Measurements from ENCODE around the gene HPCAL1.

Gene HPCAL1

DNA sequence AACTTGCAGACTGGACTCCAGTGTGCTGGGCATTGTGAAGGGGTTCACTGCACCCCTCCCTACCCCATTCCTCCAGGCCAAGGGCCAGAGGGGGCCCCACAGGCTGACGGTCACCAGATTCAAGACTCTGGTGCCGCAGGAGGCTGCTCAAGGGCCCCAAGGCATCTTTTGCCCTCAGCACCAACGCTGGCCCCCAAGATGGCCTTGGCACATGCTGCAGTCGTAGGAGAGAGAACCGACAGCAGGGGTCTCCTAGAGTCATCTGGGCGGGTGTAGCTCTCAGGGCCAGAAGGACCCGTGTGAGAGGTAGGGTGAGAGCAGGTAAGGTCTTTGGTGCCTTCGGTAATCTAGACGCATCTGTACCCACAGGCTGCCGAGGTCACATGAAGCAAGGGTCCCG is 164.1 kb downstream of the HPCAL1 start:
- DNase-seq (ENCODE audit: low spot score) = no peak

DNA sequence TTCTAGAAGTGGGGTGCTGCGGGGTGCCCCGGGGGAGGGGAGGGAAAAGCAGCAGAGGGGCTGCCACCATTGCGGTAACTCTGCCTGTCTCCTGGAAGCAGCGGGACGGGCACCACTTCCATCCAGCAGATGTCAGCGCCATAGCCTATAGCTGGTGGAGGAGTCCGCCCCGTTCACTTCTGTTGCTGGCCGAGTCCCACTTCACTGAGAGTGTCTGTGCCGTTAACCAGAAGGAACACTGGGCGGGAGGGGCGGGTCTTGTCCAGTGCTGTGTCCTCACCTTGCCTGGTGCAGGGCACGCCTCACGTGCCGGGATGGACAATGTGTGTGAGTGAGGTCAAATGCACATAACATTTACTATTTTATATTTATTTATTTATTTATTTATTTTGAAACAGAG is 164.7 kb downstream of the HPCAL1 start:
- DNase-seq (ENCODE audit: low spot score) = no peak

DNA sequence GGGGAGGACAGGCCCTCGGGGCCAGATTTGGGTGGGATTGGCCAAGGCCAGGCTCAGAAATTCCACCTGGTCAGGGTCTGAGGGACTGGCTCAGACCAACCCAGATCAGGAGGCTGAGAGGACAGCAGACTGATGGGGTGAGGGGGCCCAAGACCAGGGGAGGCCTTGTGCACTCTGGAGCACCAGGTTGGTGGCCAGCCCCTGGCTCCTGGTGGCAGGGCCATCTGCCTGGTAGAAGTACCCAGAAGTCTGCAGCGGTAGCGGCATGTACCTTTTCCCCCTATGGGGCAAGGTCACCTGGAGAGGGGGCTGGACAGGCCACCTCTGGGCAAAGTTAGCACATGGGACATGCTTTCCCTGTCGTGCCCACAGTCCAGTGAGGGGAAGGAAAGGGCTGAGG is 166.6 kb downstream of the HPCAL1 start:
- DNase-seq (ENCODE audit: low spot score) = no peak

DNA sequence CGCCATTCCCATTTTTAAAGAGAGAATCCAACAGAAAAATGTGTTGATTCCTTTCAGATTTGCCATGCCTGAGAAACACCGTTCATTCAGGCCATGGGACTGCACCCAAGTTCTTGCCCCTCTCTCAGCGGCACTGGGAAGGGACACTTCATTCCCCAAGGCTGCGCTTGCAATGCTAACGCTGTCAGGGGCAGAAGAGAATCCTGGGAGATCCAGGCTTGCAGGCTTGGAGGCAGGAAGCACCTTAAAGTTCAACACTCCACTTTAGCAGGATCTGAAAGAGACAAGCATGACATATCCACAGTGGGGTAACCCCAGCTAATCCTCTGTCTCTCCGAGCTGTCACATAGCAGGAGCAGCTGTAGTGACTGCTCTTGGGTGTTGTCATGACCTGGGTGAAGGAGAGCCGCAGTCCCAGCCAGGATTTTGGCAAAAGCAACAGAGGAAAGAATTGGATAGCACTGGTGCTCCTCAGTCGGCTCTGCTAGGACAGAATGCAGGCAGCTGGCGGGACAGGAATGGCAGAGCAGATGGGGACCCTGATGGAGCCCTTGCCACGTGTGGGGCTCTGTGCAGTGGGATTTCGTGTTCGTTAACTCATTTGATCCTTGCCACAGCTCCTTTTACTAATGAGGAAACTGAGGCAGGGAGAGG is 167.4 kb downstream of the HPCAL1 start:
- DNase-seq (ENCODE audit: low spot score) = no peak

DNA sequence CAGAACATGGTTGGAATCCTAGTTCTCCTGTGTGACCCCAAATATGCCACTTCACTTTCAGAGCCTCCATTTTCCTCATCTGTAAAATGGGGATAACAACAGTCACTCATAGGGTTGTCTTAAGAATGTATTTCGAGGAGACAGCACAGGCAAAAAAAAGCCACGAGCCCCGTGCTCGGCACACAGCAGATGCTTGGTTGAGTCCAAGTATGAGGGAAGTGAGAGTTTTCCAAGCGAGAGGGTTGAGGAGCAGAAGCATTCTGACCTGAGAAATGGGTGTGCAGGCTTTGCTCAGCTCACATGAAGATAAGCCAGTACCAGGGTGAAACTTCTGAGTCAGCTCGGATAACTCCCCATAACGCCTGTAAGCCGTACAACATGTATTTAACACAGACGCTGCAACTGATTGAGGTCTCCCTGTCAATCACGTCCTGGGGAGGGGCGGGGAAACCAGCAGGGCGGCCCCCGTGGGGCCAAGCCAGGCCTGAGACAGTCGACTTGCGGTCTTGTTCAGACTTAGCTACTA is 168.4 kb downstream of the HPCAL1 start:
- DNase-seq (ENCODE audit: low spot score) = no peak

DNA sequence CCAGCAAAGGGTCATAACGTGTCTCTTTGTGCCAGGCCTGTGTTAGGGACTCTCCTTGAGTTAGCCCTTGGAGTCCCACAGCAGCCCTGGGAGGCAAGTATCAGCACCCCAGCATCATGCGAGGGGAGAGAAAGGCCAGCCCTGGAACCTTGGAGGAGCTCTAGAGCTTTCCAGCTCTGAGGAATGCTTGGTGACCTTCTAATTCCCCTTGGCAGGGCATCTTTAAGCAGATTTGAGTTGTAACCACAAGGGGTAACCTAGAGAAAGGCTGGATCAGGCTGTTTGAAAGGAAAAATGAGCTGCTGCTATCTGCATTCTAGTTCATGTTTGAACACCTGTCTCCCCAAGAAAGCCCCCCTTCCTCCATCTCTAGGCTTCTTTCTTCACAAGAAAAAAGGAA is 169.3 kb downstream of the HPCAL1 start:
- DNase-seq (ENCODE audit: low spot score) = no peak

DNA sequence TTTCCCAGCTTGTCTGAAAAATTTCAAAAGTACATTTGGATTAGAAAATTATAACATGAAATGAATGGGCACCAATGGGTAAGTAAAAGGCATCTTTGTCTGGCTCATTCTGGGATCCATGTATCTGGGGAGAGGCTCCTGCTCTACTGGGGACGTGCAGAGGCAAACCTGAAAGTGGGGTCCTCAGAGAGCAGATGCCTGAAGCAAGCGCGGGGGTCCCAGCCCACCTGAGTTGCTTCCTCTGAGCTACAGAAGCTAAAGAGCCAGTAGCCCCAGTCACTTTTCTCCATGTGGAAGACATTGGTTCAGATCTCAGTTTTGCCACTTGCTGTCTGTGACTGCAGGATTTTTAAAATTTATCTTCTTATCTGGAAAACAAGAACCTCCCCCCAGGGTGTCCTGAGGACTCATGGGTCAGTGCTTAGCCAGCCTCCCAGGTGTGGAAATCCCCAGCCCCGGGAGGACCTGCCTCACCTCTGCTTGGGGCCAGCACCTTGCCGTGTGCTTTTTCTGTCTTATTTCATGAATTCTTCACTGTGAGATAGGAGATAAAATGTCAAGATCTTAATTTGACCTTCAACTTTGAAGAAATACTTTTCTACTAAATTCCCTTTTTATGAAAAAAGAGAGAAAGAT is 170.5 kb downstream of the HPCAL1 start:
- DNase-seq (ENCODE audit: low spot score) = no peak

DNA sequence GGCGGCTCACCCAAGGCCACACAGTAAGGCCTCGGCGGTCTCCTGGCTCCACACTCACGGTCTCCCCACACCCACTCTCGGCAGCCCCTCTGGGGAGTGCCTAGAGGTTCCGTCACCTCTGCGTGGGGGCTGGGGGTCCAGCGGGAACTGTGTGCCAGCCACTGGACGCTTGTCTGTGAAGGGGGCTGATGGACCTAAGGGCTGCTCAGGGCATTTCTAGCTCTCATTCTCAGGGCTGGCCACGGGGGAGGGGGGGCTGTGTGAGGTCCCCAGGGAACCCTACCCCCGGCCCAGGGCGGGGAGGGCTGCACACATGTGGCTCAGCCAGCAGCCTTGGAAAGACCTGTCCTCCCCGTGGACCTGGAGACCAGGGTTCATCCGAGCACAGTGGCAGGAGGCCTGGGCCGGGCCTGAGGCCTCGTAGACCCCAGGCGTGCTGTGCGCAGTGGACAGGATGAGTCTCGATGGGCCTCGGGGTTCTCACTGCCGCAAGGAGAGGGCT is 172.6 kb downstream of the HPCAL1 start:
- no peak for DNase-seq (ENCODE audit: low spot score)

DNA sequence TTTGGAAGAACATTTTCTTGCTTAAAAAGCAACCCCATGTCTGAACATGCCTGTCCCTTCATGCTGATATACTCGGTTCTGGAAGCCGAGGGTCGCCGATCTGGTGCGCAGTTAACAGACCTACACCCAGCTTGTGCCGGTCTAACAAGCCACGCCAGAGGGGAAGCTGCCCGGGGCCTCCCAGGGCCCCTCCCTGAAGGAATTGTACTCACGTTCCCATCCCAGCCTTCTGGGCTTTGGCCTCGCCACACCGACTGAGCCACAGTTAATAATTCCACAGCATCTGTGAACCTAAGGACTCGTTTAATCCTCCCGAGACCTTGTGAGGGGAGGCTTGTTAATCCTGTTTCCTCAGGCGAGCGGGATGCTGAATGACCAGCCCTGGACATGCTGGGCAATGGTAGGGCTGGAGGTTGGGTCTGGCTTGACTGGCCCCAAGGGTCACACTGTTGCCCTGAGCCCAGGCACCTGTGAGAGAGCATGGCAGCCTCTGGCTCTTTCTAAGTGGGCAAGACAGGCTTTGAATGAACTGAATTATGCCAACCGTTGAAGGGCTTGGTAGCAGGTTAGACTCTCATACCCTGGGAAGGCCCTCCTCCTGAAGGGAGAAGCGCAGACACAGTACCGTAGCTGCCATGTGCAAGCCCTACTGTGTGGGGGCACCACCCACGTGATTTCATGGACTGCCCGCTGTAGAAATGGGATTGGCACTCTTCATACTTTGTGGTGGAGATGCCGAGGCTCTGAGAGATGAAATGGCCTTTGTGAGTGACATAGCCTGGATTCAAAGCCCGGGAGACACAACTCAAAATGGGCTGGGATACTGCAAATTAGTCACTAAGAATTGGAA is 173.3 kb downstream of the HPCAL1 start:
- DNase-seq (ENCODE audit: low spot score) = no peak

DNA sequence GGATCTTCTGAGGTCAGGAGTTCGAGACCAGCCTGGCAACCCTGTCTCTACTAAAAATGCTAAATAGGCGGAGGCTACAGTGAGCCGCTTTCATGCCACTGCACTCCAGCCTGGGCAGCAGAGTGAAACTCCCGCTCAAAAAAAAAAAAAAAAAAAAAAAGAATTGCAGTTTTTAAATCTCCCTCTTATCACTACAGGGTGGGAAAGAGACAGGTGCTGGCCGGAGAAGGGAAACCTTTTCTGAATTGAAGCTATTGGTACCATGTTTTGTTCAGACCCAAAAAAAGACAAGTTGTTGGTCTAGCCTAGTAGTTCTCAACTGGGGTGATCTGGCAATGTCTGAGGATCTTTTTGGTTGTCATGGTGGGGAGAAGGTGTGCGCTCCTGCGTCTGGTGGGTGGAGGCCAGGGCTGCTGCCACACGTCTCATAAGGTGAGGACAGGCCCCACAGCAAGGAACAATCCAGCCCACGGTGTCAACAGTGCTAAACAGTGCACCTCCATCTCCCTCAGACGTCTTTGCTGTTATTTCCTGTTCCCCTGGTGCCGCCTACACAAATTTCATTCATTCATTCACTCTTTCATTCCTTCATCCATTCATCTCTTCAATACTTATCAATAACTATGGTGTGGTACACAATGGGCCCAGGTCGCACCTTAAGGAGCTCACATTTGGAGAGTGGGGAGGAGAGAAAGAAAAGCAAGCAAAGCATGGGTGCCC is 174.2 kb downstream of the HPCAL1 start:
- no peak for DNase-seq (ENCODE audit: low spot score)
